ENCODE data around the gene SLFN14. TPM values are rescaled to one million over a fixed set of nuclear protein-coding genes. Genes with fewer than 3 reads are reported as not detected.

SLFN14 gene
- total RNA-seq, 1 experiment from 2014 or later = not detected

GRCh38 chr17:35546487-35546886 lies 14.1 kb downstream of the SLFN14 start:
- Histone ChIP-seq H2AFZ (ENCODE audit: low read length) (no peak overlapping the region), H3K79me1 (ENCODE audit: insufficient read depth, low read depth, low read length, poor library complexity, severe bottlenecking) (no peaks in the 10 kb centered on the region), H4K5ac (ENCODE audit: insufficient read length, low read depth, low read length) (no peak overlapping the region), H3K23me2 (ENCODE audit: insufficient read length, low read depth, low read length, poor library complexity, severe bottlenecking) (no peaks in the 10 kb centered on the region), H3K4me2 (ENCODE audit: insufficient read depth, insufficient read length, low read length) (no peak overlapping the region), H3K56ac (ENCODE audit: insufficient read length, low read depth, low read length) (no peak overlapping the region), H3K27me3 (ENCODE audit: insufficient read depth, low read length) (no peaks in the 10 kb centered on the region), H3K18ac (ENCODE audit: insufficient read length, low read depth, low read length) (no peak overlapping the region), H4K8ac (replicated peaks; ENCODE audit: insufficient read length, low read depth, low read length) (no peak overlapping the region), H3K27ac (ENCODE audit: insufficient read length, low read depth, low read length) (no peak overlapping the region), H4K91ac (ENCODE audit: insufficient read length, low read depth, low read length) (no peak overlapping the region), H3K9ac (ENCODE audit: extremely low read depth, insufficient read length, low read length) (no peak overlapping the region), H2AK5ac (ENCODE audit: insufficient read length, low read length) (no peak overlapping the region), H3K4me1 (ENCODE audit: insufficient read depth, low read length) (no peaks in the 10 kb centered on the region), H2BK5ac (ENCODE audit: insufficient read length, low read length) (no peak overlapping the region), H2BK12ac (ENCODE audit: insufficient read length, low read depth, low read length) (no peak overlapping the region), H3K14ac (ENCODE audit: insufficient read depth, low read length) (no peak overlapping the region), H3K9me3 (ENCODE audit: control insufficient read depth, low read depth, low read length) (no peaks in the 10 kb centered on the region), H2BK20ac (ENCODE audit: low read depth, low read length, poor library complexity, severe bottlenecking) (no peak overlapping the region), H2BK15ac (ENCODE audit: low read depth, low read length) (no peak overlapping the region), H4K20me1 (ENCODE audit: control insufficient read depth, insufficient read depth, insufficient read length) (no peaks in the 10 kb centered on the region), H2BK120ac (ENCODE audit: low read depth, low read length, poor library complexity, severe bottlenecking) (no peak overlapping the region), H3K23ac (ENCODE audit: insufficient read length, low read depth, low read length) (no peak overlapping the region), H3T11ph (ENCODE audit: low read length) (no peak overlapping the region), H3K79me2 (ENCODE audit: insufficient read depth, low read length) (no peaks in the 10 kb centered on the region), H3K4ac (ENCODE audit: low read depth, low read length) (no peak overlapping the region)
- no peaks in the 10 kb centered on the region for H3K36me3 Mint-ChIP-seq (ENCODE audit: insufficient read depth in 1 of 3, low read depth in 3 of 3)
- H3K4me1 Mint-ChIP-seq = peaks cover 2 to 4% of the 10 kb centered on the region in 2 experiments; a peak in 2 of 4 replicates
- no peak overlapping the region for H3K27ac Mint-ChIP-seq
- peaks cover 29% of the 10 kb centered on the region for H3K27me3 Mint-ChIP-seq (ENCODE audit: low read depth)
- no peak overlapping the region for H3K4me3 Mint-ChIP-seq
- WGBS (ENCODE audit: extremely low coverage, insufficient read length, low lambda C conversion rate) = no CpG with 5 or more reads among the region's 1 CpG
- TF ChIP-seq CTCF (conservative IDR thresholded peaks at IDR 0.05) = no peak
- DNase-seq = no peak
- H3K9me3 Mint-ChIP-seq = no peaks in the 10 kb centered on the region

Measured in H9 (cell line).